ENCODE measurements around the gene CYB5R4. TPM values are rescaled to one million over a fixed set of nuclear protein-coding genes. Genes with fewer than 3 reads are reported as not detected.

Gene CYB5R4
- total RNA-seq, 1 donor from 2014 or later = 12.8 TPM

DNA sequence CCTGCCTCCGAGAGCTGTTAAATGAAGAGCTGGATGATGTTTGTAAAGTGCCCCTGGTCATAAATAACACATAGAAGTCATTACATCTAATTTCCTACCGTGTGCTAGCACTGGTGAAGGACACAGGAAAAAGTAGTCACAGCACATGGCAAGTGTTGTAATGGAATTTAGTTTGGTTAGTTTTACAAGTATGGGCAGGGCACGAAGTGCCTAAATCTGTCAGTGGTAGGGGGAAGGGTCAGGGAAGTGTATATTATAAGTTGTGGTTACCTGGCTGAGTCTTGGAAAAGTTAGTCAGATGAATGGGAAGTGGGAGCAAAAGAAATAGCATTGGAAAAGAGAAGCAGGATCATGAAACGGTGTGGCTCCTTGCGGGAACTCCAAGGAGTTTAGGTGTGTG lies 4.7 kb upstream of the CYB5R4 start:
- Histone ChIP-seq H3K27me3 (ENCODE audit: control insufficient read depth, insufficient read depth, low read length) (peaks cover 20% of the 10 kb centered on the region), H3K36me3 (ENCODE audit: control insufficient read depth, insufficient read depth, low read length) (no peaks in the 10 kb centered on the region), H3K4me3 (ENCODE audit: low read depth, low read length) (no peak overlapping the region)
- TF ChIP-seq, protein P1, sequence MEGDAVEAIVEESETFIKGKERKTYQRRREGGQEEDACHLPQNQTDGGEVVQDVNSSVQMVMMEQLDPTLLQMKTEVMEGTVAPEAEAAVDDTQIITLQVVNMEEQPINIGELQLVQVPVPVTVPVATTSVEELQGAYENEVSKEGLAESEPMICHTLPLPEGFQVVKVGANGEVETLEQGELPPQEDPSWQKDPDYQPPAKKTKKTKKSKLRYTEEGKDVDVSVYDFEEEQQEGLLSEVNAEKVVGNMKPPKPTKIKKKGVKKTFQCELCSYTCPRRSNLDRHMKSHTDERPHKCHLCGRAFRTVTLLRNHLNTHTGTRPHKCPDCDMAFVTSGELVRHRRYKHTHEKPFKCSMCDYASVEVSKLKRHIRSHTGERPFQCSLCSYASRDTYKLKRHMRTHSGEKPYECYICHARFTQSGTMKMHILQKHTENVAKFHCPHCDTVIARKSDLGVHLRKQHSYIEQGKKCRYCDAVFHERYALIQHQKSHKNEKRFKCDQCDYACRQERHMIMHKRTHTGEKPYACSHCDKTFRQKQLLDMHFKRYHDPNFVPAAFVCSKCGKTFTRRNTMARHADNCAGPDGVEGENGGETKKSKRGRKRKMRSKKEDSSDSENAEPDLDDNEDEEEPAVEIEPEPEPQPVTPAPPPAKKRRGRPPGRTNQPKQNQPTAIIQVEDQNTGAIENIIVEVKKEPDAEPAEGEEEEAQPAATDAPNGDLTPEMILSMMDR (IDR thresholded peaks at IDR 0.05; ENCODE audit: insufficient read depth, low read length, poor library complexity, severe bottlenecking) = no peak
- DNase-seq (ENCODE audit: low read depth) = no peak

DNA sequence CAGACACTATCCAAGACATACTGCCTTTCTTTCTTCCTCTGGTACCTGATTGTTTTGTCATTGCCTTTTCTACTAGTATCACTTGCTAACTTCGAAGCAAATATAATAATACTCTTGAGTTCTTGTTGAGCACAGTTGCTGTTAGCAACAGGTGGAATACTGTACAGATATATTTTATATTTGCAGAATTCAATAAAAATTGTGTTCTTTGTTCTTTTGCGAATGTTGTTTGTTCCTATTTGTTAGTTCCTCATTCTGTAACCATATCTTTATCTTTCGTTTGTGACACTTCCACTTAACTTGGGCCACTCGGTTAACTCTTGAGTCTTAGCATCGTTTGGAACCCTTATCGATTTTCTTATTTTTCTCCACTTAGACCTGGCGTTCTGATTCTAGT lies 868 bp downstream of the CYB5R4 start:
- TF ChIP-seq, protein P1 (IDR thresholded peaks at IDR 0.05; ENCODE audit: insufficient read depth, low read length, poor library complexity, severe bottlenecking) = no peak

DNA sequence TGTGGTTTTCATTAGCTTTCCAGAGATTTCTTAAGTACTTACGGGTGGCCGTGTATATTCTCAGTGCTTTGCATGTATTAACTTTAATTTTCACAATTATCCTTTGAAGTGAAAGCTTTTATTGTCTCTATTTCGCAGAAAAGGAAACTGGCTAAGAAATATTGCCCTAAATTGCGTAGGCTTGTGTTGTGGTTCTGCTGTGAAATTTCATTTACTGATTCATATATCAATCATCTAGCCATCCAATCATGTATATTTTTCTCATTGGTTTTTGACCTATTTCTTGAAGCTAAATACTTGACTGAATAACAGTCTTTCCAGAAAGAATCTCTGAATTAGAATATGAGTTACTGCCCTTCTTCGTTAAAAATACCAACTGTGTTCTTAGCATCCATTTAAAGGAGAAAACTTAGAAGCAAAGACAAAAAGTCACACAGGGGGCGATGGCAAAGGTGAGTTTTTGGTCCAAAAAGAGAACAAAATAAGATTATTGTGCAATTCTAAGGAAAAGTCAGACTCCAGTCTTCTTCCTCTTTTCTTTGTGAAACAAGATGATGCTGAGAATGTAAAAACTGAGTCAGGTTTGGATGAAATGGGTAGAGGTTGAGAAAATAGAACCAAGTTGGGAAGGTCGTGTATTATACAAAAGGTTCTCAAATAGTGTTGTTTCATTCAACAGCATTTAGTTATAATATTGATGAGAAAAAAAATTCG lies 1.4 kb downstream of the CYB5R4 start:
- H3K4me3 ChIP-seq (ENCODE audit: low read depth, low read length) = no peak overlapping the region
- TF ChIP-seq, protein P1 (IDR thresholded peaks at IDR 0.05; ENCODE audit: insufficient read depth, low read length, poor library complexity, severe bottlenecking) = no peak
- no peaks in the 10 kb centered on the region for H3K27me3 ChIP-seq (ENCODE audit: control insufficient read depth, insufficient read depth, low read length)
- H3K36me3 ChIP-seq (ENCODE audit: control insufficient read depth, insufficient read depth, low read length) = no peaks in the 10 kb centered on the region
- DNase-seq (ENCODE audit: low read depth) = no peak

More for the DNA sequence above, 868 bp downstream of the CYB5R4 start:
- Histone ChIP-seq H3K36me3 (ENCODE audit: control insufficient read depth, insufficient read depth, low read length) (no peaks in the 10 kb centered on the region), H3K27me3 (ENCODE audit: control insufficient read depth, insufficient read depth, low read length) (no peaks in the 10 kb centered on the region), H3K4me3 (ENCODE audit: low read depth, low read length) (peak overlapping the region; percentile 55)
- no peak for DNase-seq (ENCODE audit: low read depth)

DNA sequence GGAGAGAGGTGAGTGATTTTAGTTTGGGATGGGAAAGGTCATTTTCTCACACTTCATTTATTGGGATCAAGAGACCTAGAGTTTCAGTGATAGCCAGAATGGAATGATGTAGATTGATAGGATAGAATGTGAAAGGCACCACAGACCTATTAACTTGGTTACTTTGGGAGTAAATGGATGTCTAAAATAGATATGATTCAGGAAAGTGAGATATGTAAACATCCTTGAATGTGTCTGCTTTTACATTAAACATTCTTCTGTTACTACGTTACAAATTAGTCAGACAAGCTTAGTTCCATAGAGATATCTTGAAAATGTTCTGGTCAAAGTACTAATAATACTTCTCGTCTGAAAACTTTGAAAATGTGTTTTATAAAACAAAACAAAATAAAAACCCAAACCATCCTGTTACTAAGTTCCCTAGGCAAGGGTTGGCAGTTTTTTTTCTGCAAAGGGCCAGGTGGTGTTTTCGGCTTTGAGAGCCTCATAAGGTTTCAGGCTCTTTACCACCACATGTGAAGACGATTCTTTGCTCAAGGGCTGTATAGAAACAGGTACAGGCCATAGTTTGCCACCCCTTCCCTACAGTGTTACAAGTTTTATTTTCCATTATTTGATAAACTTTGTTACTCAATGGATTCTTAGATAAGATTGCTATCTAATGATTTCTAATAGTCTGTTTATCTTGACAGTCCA lies 3.4 kb downstream of the CYB5R4 start:
- DNase-seq (ENCODE audit: low read depth) = no peak
- Histone ChIP-seq H3K36me3 (ENCODE audit: control insufficient read depth, insufficient read depth, low read length) (no peaks in the 10 kb centered on the region), H3K27me3 (ENCODE audit: control insufficient read depth, insufficient read depth, low read length) (no peaks in the 10 kb centered on the region), H3K4me3 (ENCODE audit: low read depth, low read length) (no peak overlapping the region)
- TF ChIP-seq, protein P1 (IDR thresholded peaks at IDR 0.05; ENCODE audit: insufficient read depth, low read length, poor library complexity, severe bottlenecking) = no peak

DNA sequence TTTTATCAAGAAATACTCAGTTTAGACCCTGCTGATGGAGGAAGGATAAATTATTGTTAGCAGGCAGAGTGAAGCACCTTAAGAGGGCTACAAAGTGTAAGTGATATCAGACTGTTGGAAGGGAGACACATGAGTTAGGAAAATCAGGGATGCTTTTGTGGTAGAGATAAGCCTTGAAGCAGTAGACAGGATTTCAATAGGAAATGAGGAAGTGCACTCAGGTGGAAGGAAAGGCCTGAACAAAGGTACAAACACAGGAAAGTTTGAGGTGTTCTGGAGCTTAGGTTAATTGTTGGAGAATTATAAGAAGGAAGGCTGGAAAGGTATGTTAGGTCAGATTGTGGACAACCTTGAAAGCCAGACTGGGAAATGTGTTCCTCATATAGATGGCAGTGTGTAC lies 7.6 kb downstream of the CYB5R4 start:
- TF ChIP-seq, protein P1 (IDR thresholded peaks at IDR 0.05; ENCODE audit: insufficient read depth, low read length, poor library complexity, severe bottlenecking) = no peak
- DNase-seq (ENCODE audit: low read depth) = no peak
- H3K36me3 ChIP-seq (ENCODE audit: control insufficient read depth, insufficient read depth, low read length) = no peaks in the 10 kb centered on the region
- H3K4me3 ChIP-seq (ENCODE audit: low read depth, low read length) = no peak overlapping the region
- H3K27me3 ChIP-seq (ENCODE audit: control insufficient read depth, insufficient read depth, low read length) = no peaks in the 10 kb centered on the region
